ENCODE results near the gene VCAN. TPM values are rescaled to one million over a fixed set of nuclear protein-coding genes. Genes with fewer than 3 reads are reported as not detected.

Gene VCAN
- total and polyA plus RNA-seq, 10 donors = 1.8 to 442 (median 72.2) TPM

DNA sequence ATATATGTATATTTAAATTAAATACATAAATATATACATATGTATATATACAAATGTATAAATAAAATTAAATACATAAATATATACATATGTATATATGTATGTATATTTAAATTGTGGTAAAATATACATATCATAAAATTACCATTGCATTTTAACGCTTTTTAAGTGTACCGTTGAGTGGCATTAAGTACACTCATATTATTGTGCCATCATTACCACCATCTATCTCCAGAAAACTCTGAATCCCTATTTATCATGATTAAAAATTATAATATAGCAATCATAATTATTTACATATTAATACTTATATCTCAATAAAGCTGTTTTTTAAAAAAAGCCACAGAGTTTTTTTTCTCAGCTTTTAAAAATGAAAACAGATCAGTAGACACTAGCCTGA, 27.1 kb upstream of the VCAN start:
- H3K4me1 ChIP-seq = no peaks in the 10 kb centered on the region
- intact Hi-C loops (cut with DNase I; ENCODE audit: low total_unique reads) = no loop called here
- no peak for DNase-seq
- TF ChIP-seq, protein P1, sequence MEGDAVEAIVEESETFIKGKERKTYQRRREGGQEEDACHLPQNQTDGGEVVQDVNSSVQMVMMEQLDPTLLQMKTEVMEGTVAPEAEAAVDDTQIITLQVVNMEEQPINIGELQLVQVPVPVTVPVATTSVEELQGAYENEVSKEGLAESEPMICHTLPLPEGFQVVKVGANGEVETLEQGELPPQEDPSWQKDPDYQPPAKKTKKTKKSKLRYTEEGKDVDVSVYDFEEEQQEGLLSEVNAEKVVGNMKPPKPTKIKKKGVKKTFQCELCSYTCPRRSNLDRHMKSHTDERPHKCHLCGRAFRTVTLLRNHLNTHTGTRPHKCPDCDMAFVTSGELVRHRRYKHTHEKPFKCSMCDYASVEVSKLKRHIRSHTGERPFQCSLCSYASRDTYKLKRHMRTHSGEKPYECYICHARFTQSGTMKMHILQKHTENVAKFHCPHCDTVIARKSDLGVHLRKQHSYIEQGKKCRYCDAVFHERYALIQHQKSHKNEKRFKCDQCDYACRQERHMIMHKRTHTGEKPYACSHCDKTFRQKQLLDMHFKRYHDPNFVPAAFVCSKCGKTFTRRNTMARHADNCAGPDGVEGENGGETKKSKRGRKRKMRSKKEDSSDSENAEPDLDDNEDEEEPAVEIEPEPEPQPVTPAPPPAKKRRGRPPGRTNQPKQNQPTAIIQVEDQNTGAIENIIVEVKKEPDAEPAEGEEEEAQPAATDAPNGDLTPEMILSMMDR (IDR thresholded peaks at IDR 0.05 in 8 of 11, conservative IDR thresholded peaks at IDR 0.05 in 3 of 11) = no peak
- no peak for TF ChIP-seq POLR2A (IDR thresholded peaks at IDR 0.05)
- 69 to 99% (median 95%) methylated on average over 2 of the region's 2 CpGs for WGBS, 5 donors
- H3K4me3 ChIP-seq = no peak overlapping the region
- H3K27ac ChIP-seq = no peak overlapping the region
- no peaks in the 10 kb centered on the region for H3K9me3 ChIP-seq
- no peaks in the 10 kb centered on the region for H3K27me3 ChIP-seq (replicated peaks in 1 of 7)
- H3K36me3 ChIP-seq = no peaks in the 10 kb centered on the region

DNA sequence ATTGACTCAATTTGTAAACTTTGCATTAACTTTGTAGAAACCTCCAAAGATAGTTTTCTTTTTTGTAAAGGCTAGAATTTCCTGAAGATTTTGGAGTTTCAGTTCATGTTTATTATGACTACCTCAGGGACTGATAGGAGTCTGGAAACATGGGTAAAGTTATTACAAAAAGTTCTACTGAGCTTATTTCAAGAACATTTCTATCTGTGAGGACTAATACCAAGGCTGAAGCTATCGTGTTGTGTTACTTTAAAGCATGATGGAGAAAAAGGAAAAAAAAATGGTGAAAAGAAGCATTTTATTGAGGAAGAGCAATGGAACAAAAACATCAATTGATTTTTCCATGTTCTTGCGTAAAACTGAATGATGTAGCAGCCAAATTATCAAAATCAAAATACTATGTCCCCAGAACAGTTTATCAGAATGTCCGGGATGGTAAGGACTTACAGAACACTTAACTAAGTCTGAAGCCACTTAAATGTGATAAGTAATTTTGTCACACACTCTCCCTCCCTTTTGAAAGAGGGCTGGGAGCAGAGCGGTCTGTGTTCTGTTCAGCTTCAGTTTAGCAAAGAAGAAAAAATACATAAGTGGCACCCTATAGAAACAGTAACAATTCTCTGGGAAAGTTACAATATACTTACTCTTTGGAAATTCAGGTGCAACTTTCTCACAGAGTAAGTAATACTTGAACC, 25.1 kb upstream of the VCAN start:
- 77 to 88% (median 85%) methylated on average over 4 of the region's 4 CpGs for WGBS, 5 donors
- Histone ChIP-seq H3K36me3 (no peaks in the 10 kb centered on the region), H3K4me1 (no peaks in the 10 kb centered on the region), H3K4me3 (no peak overlapping the region), H3K9me3 (no peaks in the 10 kb centered on the region), H3K27ac (no peak overlapping the region), H3K27me3 (replicated peaks in 1 of 7) (peaks cover 0 to under 1% (median 0%) of the 10 kb centered on the region in 7 donors)
- intact Hi-C loops (cut with DNase I; ENCODE audit: low total_unique reads) = no loop called here
- DNase-seq = no peak
- TF ChIP-seq, protein P1 (IDR thresholded peaks at IDR 0.05 in 8 of 11, conservative IDR thresholded peaks at IDR 0.05 in 3 of 11) = no peak
- TF ChIP-seq POLR2A (IDR thresholded peaks at IDR 0.05) = no peak
- TF ChIP-seq POLR2AphosphoS5 (IDR thresholded peaks at IDR 0.05) = no peak

DNA sequence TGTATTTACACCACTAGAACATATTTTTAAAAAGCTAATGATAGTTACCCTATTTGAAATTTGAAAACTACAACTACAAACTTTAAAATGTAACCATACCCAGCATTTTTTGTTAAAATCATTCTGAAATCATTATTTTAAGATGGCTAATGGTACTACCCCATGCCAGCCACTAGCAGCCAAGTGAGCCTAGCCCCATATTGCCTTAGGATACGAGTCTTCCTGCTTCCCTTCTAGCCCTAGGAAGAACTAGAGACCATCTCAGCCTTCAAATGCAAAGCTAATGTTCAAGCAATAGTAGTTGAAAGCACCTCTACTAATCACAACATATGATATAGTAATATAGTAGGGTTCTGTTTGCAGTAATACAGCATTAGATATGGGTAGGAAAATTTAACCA, 24.0 kb upstream of the VCAN start:
- Histone ChIP-seq H3K9me3 (peaks cover 0 to 2% (median under 1%) of the 10 kb centered on the region in 8 donors), H3K4me3 (no peak overlapping the region), H3K36me3 (no peaks in the 10 kb centered on the region), H3K27ac (no peak overlapping the region), H3K27me3 (replicated peaks in 1 of 7) (peaks cover 0 to 10% (median 0%) of the 10 kb centered on the region in 7 donors), H3K4me1 (no peaks in the 10 kb centered on the region)
- TF ChIP-seq POLR2AphosphoS5 (IDR thresholded peaks at IDR 0.05) (no peak), POLR2A (IDR thresholded peaks at IDR 0.05) (no peak)
- TF ChIP-seq, protein P1 (IDR thresholded peaks at IDR 0.05 in 8 of 11, conservative IDR thresholded peaks at IDR 0.05 in 3 of 11) = no peak
- WGBS, 5 donors = 69 to 84% (median 76%) methylated on average over 1 of the region's 1 CpG
- intact Hi-C loops (cut with DNase I; ENCODE audit: low total_unique reads) = no loop called here
- DNase-seq = no peak

DNA sequence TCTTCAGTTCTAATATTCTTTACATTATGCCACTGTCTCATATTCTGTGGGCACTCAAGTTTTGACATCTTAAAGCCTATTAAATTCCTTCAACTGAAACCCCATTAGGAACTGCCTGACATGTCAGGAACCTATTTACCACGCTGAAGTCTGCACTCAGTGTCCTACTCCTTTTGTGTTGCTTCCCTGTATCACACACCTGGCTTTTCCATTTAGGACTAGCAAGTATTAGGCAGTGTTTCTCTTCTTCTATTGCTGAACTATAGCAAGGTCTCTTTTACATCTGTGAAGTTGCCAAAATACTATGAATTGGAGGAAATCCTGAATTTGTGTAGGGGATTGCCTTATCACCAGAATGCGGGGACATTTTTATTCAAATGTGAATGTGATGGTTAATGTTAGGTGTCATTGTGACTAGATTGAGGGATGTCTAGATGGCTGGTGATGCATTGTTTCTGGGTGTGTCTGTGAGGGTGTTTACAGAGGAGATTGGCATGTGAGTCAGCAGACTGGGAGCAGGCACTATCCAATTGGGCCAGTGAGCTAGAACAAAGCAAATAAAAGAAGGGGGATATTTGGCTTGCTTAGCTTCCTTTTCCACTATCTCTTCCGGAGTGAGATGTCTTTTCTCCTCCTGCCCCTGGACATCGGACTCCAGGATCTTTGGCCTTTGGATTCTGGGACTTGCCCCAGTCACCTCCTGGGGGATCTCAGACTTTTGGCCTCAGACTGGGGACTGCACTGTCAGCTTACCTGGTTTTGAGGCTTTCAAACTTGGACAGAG, 21.2 kb upstream of the VCAN start:
- H3K4me1 ChIP-seq = no peaks in the 10 kb centered on the region
- intact Hi-C loops (cut with DNase I; ENCODE audit: low total_unique reads) = no loop called here
- WGBS, 5 donors = 44 to 76% (median 67%) methylated on average over 4 of the region's 4 CpGs

More for the DNA sequence above, 21.2 kb upstream of the VCAN start:
- Histone ChIP-seq H3K27me3 (replicated peaks in 1 of 7) (peaks cover 0 to 16% (median 0%) of the 10 kb centered on the region in 7 donors), H3K9me3 (peaks cover 5 to 30% (median 27%) of the 10 kb centered on the region in 8 donors), H3K4me3 (no peak overlapping the region), H3K36me3 (no peaks in the 10 kb centered on the region), H3K27ac (no peak overlapping the region)
- DNase-seq = no peak
- TF ChIP-seq, protein P1 (IDR thresholded peaks at IDR 0.05 in 8 of 11, conservative IDR thresholded peaks at IDR 0.05 in 3 of 11) = no peak
- TF ChIP-seq POLR2A (IDR thresholded peaks at IDR 0.05) (no peak), POLR2AphosphoS5 (IDR thresholded peaks at IDR 0.05) (no peak)

Data from spleen (tissue), 11 donors.